Esophagus (tissue), 2 donors: ENCODE results near the gene SLAMF7. TPM values are rescaled to one million over a fixed set of nuclear protein-coding genes. Genes with fewer than 3 reads are reported as not detected.
"Not testable (repeated sequence)": the region's sequence is repeated elsewhere in the genome, so short reads cannot be mapped to it uniquely, and the experiment has no call there.

Experiments used
- H3K27ac ChIP-seq, 2 donors: one replicate each; pipeline ENCODE4 v1.5.1; 2013; ENCODE audit warnings: low read depth in 2 of 2, mild to moderate bottlenecking in 2 of 2, inconsistent platforms in 1 of 2, low read length in 1 of 2, moderate library complexity in 1 of 2
- H3K27me3 ChIP-seq, 2 donors: one replicate each; pipeline ENCODE4 v1.6.1; 2013; ENCODE audit warnings: low read length in 2 of 2, control low read depth in 1 of 2, mild to moderate bottlenecking in 1 of 2; ENCODE audit not compliant: insufficient read depth in 2 of 2, control insufficient read depth in 1 of 2
- H3K36me3 ChIP-seq, 2 donors: one replicate each; pipeline ENCODE4 v1.6.1; 2013; ENCODE audit warnings: low read length in 1 of 2; ENCODE audit not compliant: control insufficient read depth in 2 of 2, insufficient read depth in 2 of 2
- H3K4me1 ChIP-seq, 2 donors: one replicate each; pipeline ENCODE4 v1.6.1; 2013; ENCODE audit warnings: low read length in 1 of 2; ENCODE audit not compliant: control insufficient read depth in 2 of 2, insufficient read depth in 2 of 2
- H3K4me3 ChIP-seq, 2 donors: one replicate each; pipeline ENCODE4 v1.5.1; 2013; ENCODE audit warnings: low read length in 2 of 2, mild to moderate bottlenecking in 2 of 2, low read depth in 1 of 2, moderate library complexity in 1 of 2
- H3K9me3 ChIP-seq, 2 donors: one replicate each; pipeline ENCODE4 v1.6.1; 2013; ENCODE audit warnings: mild to moderate bottlenecking in 2 of 2, low read depth in 1 of 2, low read length in 1 of 2, moderate library complexity in 1 of 2; ENCODE audit not compliant: control insufficient read depth in 2 of 2, insufficient read depth in 1 of 2
- WGBS, 2 donors: extraction: QIAGEN DNeasy Blood & Tissue Kit; methylation state at CpG; one replicate each; pipeline ENCODE4 v1.1.7; 2013; 5-methylcytosine and 5-hydroxymethylcytosine counted together
- polyA plus RNA-seq, 2 donors: library from polyadenylated mRNA; stranded (reverse); fragments of 200-250 nt; gene quantifications; one replicate each; pipeline ENCODE4 v1.2.3, GENCODE V29; 2013
- donor health status: healthy with polysubstance abuse.
- donor health status: Bipolar disorder and iron deficiency.

The SLAMF7 gene
- 1 to 10 TPM; 2.9 to 4.0 TPM for polyA plus RNA-seq

- Histone ChIP-seq H3K36me3 (no peaks in the 10 kb centered on the region), H3K9me3 (no peaks in the 10 kb centered on the region), H3K4me3 (peak within 1 kb of the TSS in 1 of 2 donors; percentile 16), H3K27me3 (no peaks in the 10 kb centered on the region), H3K27ac (no peak within 1 kb of the TSS), H3K4me1 (no peaks in the 10 kb centered on the region)
- whole genome bisulfite sequencing, 2 donors, result 40 to 51% methylated on average over 5 of the region's 5 CpGs
Measured at GRCh38 chr1:160739098-160739511, at the start of gene SLAMF7. Gene SLAMF7 (plus strand): TSS chr1:160739247. CDS start chr1:160739302, 55 bp downstream.

GRCh38 chr1:160692390-160692789 is 46.7 kb upstream of the SLAMF7 start:
- H3K27me3 ChIP-seq, H3K9me3 ChIP-seq, H3K27ac ChIP-seq, H3K36me3 ChIP-seq, H3K4me3 ChIP-seq, H3K4me1 ChIP-seq: not testable (repeated sequence)
- 88% methylated on average over 10 of the region's 10 CpGs for WGBS, 2 donors

- Histone ChIP-seq H3K36me3 (no peaks in the 10 kb centered on the region), H3K4me3 (no peak overlapping the region), H3K27me3 (no peaks in the 10 kb centered on the region), H3K9me3 (no peaks in the 10 kb centered on the region), H3K27ac (no peak overlapping the region), H3K4me1 (no peaks in the 10 kb centered on the region)
- 82 to 87% methylated on average over 5 of the region's 5 CpGs for WGBS, 2 donors
Measured at GRCh38 chr1:160702100-160702499, 36.9 kb upstream of the SLAMF7 start.

GRCh38 chr1:160704250-160704649 is 34.8 kb upstream of the SLAMF7 start:
- Histone ChIP-seq H3K4me3 (no peak overlapping the region), H3K4me1 (no peaks in the 10 kb centered on the region), H3K27me3 (no peaks in the 10 kb centered on the region), H3K27ac (no peak overlapping the region), H3K9me3 (no peaks in the 10 kb centered on the region), H3K36me3 (no peaks in the 10 kb centered on the region)
- WGBS, 2 donors, result 73 to 83% methylated on average over 4 of the region's 4 CpGs

GRCh38 chr1:160705212-160705621 is 33.8 kb upstream of the SLAMF7 start:
- not testable (repeated sequence) for H3K9me3 ChIP-seq, H3K4me3 ChIP-seq, H3K4me1 ChIP-seq, H3K36me3 ChIP-seq, H3K27me3 ChIP-seq, H3K27ac ChIP-seq
- 71 to 73% methylated on average over 3 of the region's 3 CpGs for WGBS, 2 donors

- no peaks in the 10 kb centered on the region for H3K27me3 ChIP-seq
- no peaks in the 10 kb centered on the region for H3K36me3 ChIP-seq
- no peaks in the 10 kb centered on the region for H3K4me1 ChIP-seq
- no peak overlapping the region for H3K4me3 ChIP-seq
- H3K27ac ChIP-seq, result no peak overlapping the region
- H3K9me3 ChIP-seq, result no peaks in the 10 kb centered on the region
Measured at GRCh38 chr1:160705742-160706141, 33.3 kb upstream of the SLAMF7 start.

GRCh38 chr1:160706526-160707235 is 32.4 kb upstream of the SLAMF7 start:
- Histone ChIP-seq H3K27ac (no peak overlapping the region), H3K4me3 (no peak overlapping the region), H3K9me3 (no peaks in the 10 kb centered on the region), H3K27me3 (no peaks in the 10 kb centered on the region), H3K36me3 (no peaks in the 10 kb centered on the region), H3K4me1 (no peaks in the 10 kb centered on the region)
- 24 to 34% methylated on average over 4 of the region's 4 CpGs for WGBS, 2 donors

- Histone ChIP-seq H3K36me3 (no peaks in the 10 kb centered on the region), H3K27ac (no peak overlapping the region), H3K4me1 (no peaks in the 10 kb centered on the region), H3K4me3 (no peak overlapping the region), H3K9me3 (no peaks in the 10 kb centered on the region), H3K27me3 (no peaks in the 10 kb centered on the region)
- 74 to 77% methylated on average over 8 of the region's 8 CpGs for WGBS, 2 donors
Measured at GRCh38 chr1:160707236-160708064, 31.6 kb upstream of the SLAMF7 start.

- 61 to 78% methylated on average over 4 of the region's 4 CpGs for WGBS, 2 donors
- Histone ChIP-seq H3K27me3 (no peaks in the 10 kb centered on the region), H3K4me1 (no peaks in the 10 kb centered on the region), H3K27ac (no peak overlapping the region), H3K4me3 (no peak overlapping the region), H3K9me3 (no peaks in the 10 kb centered on the region), H3K36me3 (no peaks in the 10 kb centered on the region)
Measured at GRCh38 chr1:160708118-160708517, 30.9 kb upstream of the SLAMF7 start.

GRCh38 chr1:160708801-160709200 is 30.2 kb upstream of the SLAMF7 start:
- Histone ChIP-seq H3K36me3 (no peaks in the 10 kb centered on the region), H3K9me3 (no peaks in the 10 kb centered on the region), H3K4me1 (no peaks in the 10 kb centered on the region), H3K4me3 (no peak overlapping the region), H3K27me3 (no peaks in the 10 kb centered on the region), H3K27ac (no peak overlapping the region)
- WGBS, 2 donors, result 68 to 83% methylated on average over 4 of the region's 4 CpGs
